ENCODE measurements around the gene NLRP1.

GRCh38 chr17:5558815-5559785 is 25.2 kb downstream of the NLRP1 start:
- TF ChIP-seq CTCF (conservative IDR thresholded peaks at IDR 0.05; ENCODE audit: low read length): no peak
- TF ChIP-seq EZH2phosphoT487 (IDR thresholded peaks at IDR 0.05; ENCODE audit: borderline replicate concordance, low read depth, low read length): no peak

Measured in OCI-LY7 (cell line).